ENCODE results near the gene ZMAT2.

Gene ZMAT2

GRCh38 chr5:140672455-140673186, 27.6 kb upstream of the ZMAT2 start:
- H3K9me3 ChIP-seq (ENCODE audit: insufficient read depth, low read length): no peaks in the 10 kb centered on the region
- no peak overlapping the region for H3K4me3 ChIP-seq (ENCODE audit: insufficient read length, low read depth)
- peaks cover 90% of the 10 kb centered on the region for H3K36me3 ChIP-seq (ENCODE audit: insufficient read depth, insufficient read length, low read length)
- no peaks in the 10 kb centered on the region for H3K27me3 ChIP-seq (ENCODE audit: insufficient read depth, insufficient read length)
- no peak for TF ChIP-seq YY1 (IDR thresholded peaks at IDR 0.05; ENCODE audit: insufficient read depth, insufficient read length)
- TF ChIP-seq ZNF274 (IDR thresholded peaks at IDR 0.05; ENCODE audit: low read depth, low read length): no peak
- TF ChIP-seq SUZ12 (IDR thresholded peaks at IDR 0.05; ENCODE audit: extremely low read depth, insufficient read depth, insufficient read length): no peak
- H3K9ac ChIP-seq (ENCODE audit: insufficient read length, low read depth): no peak overlapping the region
- DNase-seq (ENCODE audit: low read depth, low spot score): no peak
- H3K4me1 ChIP-seq (ENCODE audit: insufficient read depth, insufficient read length): no peaks in the 10 kb centered on the region

DNA sequence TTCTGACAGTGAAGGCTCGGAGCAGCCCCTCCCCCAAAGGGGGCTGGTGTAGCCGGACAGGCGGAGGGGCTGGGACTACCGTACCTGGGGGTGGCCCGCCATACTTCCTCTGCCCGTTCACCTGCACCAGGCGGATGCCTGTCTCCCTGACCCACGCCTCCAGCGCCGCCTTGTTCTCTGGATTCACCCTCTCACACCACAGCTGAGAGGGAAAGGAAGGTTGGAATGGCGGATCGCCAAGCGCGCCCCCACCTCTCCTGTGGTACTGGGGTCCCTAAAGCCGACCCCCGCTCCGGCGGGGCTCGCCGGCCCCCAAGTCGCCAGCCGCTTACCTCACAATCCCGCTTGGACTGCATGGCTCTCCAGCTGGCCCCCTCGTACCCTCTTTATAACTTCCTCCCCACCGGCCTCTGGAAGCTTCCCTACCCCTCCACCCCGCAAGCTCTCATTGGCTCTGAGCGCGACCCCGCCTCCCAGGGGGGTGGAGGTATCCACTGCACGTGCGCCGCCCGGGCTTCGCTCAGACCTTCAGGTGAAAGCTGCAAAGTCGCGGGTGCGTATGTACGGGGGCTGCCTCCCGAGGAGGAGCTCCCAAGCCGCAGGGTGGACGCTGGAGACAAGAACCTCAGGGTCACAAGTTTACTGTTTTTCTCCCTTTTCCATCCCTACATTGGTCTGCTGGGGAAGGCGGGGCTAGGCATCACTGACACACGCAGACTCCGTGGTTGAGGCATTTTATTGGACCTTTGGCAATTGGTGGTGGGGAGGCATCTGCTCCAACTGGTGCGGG, 26.9 kb upstream of the ZMAT2 start, which contains the start of gene DND1:
TSS of gene DND1 (minus strand) at position 390 of the 790 bp plus-strand sequence. CDS start at position 356, 34 bp downstream.
- H3K9ac ChIP-seq (ENCODE audit: insufficient read length, low read depth): no peak within 1 kb of the TSS
- no peak for DNase-seq (ENCODE audit: low read depth, low spot score)
- H3K4me3 ChIP-seq (ENCODE audit: insufficient read length, low read depth): no peak within 1 kb of the TSS
- H3K36me3 ChIP-seq (ENCODE audit: insufficient read depth, insufficient read length, low read length): peaks cover 87% of the 10 kb centered on the region
- H3K27me3 ChIP-seq (ENCODE audit: insufficient read depth, insufficient read length): no peaks in the 10 kb centered on the region
- H3K9me3 ChIP-seq (ENCODE audit: insufficient read depth, low read length): no peaks in the 10 kb centered on the region
- TF ChIP-seq SUZ12 (IDR thresholded peaks at IDR 0.05; ENCODE audit: extremely low read depth, insufficient read depth, insufficient read length): no peak
- TF ChIP-seq ZNF274 (IDR thresholded peaks at IDR 0.05; ENCODE audit: low read depth, low read length): no peak
- no peak for TF ChIP-seq YY1 (IDR thresholded peaks at IDR 0.05; ENCODE audit: insufficient read depth, insufficient read length)
- no peaks in the 10 kb centered on the region for H3K4me1 ChIP-seq (ENCODE audit: insufficient read depth, insufficient read length)

DNA sequence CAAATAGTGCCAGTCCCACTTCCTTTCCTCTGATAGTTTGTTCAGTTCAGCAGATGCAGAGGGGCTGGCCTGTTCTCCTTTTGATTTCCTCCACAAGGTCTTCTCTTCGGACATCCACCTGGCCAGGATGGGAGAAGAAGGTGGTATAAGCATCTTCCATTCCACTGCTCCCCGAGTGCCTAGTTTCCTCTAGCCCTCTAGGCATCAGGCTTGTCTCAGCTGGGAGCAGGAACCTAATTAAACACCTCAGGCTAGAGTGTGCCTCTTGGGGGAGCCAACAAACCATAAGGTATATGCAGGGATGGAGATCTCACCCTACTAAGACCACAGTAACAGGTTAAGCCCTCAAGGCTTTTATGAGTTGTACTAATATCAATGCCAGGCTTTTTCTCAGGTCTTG, 26.0 kb upstream of the ZMAT2 start:
- no peaks in the 10 kb centered on the region for H3K27me3 ChIP-seq (ENCODE audit: insufficient read depth, insufficient read length)
- no peak for DNase-seq (ENCODE audit: low read depth, low spot score)
- TF ChIP-seq ZNF274 (IDR thresholded peaks at IDR 0.05; ENCODE audit: low read depth, low read length) (no peak), SUZ12 (IDR thresholded peaks at IDR 0.05; ENCODE audit: extremely low read depth, insufficient read depth, insufficient read length) (no peak), YY1 (IDR thresholded peaks at IDR 0.05; ENCODE audit: insufficient read depth, insufficient read length) (no peak)
- no peaks in the 10 kb centered on the region for H3K9me3 ChIP-seq (ENCODE audit: insufficient read depth, low read length)
- no peaks in the 10 kb centered on the region for H3K4me1 ChIP-seq (ENCODE audit: insufficient read depth, insufficient read length)
- H3K9ac ChIP-seq (ENCODE audit: insufficient read length, low read depth): no peak overlapping the region
- no peak overlapping the region for H3K4me3 ChIP-seq (ENCODE audit: insufficient read length, low read depth)
- peaks cover 84% of the 10 kb centered on the region for H3K36me3 ChIP-seq (ENCODE audit: insufficient read depth, insufficient read length, low read length)

- Histone ChIP-seq H3K4me3 (ENCODE audit: insufficient read length, low read depth) (no peak overlapping the region), H3K27me3 (ENCODE audit: insufficient read depth, insufficient read length) (no peaks in the 10 kb centered on the region), H3K36me3 (ENCODE audit: insufficient read depth, insufficient read length, low read length) (peaks cover 84% of the 10 kb centered on the region), H3K9me3 (ENCODE audit: insufficient read depth, low read length) (no peaks in the 10 kb centered on the region), H3K9ac (ENCODE audit: insufficient read length, low read depth) (no peak overlapping the region), H3K4me1 (ENCODE audit: insufficient read depth, insufficient read length) (no peaks in the 10 kb centered on the region)
- DNase-seq (ENCODE audit: low read depth, low spot score): no peak
- TF ChIP-seq YY1 (IDR thresholded peaks at IDR 0.05; ENCODE audit: insufficient read depth, insufficient read length): no peak
- TF ChIP-seq ZNF274 (IDR thresholded peaks at IDR 0.05; ENCODE audit: low read depth, low read length): no peak
- no peak for TF ChIP-seq SUZ12 (IDR thresholded peaks at IDR 0.05; ENCODE audit: extremely low read depth, insufficient read depth, insufficient read length)
Measured at GRCh38 chr5:140674629-140675028, 25.6 kb upstream of the ZMAT2 start.

DNA sequence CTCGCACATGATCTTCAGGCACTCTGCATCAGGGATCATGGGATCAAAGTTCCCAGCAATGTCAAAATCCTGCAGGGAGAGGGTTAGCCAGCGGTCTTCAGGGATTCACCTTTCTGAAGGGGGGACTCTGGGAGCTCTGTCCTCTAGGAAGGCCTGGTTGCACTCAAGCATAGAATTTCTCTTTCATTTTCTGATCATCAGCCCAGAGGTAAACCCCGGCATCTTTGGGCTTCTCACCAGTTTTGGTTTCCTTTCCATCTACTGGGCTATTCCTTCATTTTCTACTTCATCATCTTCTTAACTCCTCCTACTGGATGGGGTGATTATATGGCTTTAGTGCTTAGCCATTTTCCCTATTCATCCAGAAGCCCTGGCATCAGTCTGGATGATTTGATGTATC, 22.3 kb upstream of the ZMAT2 start:
- H3K4me3 ChIP-seq (ENCODE audit: insufficient read length, low read depth): no peak overlapping the region
- H3K36me3 ChIP-seq (ENCODE audit: insufficient read depth, insufficient read length, low read length): peaks cover 78% of the 10 kb centered on the region
- no peaks in the 10 kb centered on the region for H3K4me1 ChIP-seq (ENCODE audit: insufficient read depth, insufficient read length)
- no peaks in the 10 kb centered on the region for H3K9me3 ChIP-seq (ENCODE audit: insufficient read depth, low read length)
- no peaks in the 10 kb centered on the region for H3K27me3 ChIP-seq (ENCODE audit: insufficient read depth, insufficient read length)
- H3K9ac ChIP-seq (ENCODE audit: insufficient read length, low read depth): no peak overlapping the region
- no peak for DNase-seq (ENCODE audit: low read depth, low spot score)
- TF ChIP-seq YY1 (IDR thresholded peaks at IDR 0.05; ENCODE audit: insufficient read depth, insufficient read length): no peak

DNA sequence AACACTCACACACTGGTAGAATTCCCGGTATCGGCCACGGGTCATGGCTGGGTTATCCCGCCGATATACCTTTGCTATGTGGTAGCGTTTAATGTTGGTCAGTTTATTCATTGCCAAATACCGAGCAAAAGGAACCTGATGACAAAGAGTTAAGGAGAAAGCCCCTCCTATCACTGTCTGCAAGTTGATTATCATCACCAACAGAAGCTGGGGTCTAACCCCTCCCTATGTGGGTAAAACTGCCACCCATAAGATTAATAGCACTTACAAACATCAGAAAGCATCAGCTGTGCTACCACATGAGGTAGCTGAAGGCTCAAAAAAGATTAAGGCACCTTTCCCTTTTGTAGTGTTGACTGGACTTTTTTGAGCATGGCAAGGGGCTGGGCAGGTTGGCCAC, 21.3 kb upstream of the ZMAT2 start:
- Histone ChIP-seq H3K4me3 (ENCODE audit: insufficient read length, low read depth) (no peak overlapping the region), H3K36me3 (ENCODE audit: insufficient read depth, insufficient read length, low read length) (peaks cover 76% of the 10 kb centered on the region), H3K27me3 (ENCODE audit: insufficient read depth, insufficient read length) (no peaks in the 10 kb centered on the region), H3K9me3 (ENCODE audit: insufficient read depth, low read length) (no peaks in the 10 kb centered on the region), H3K9ac (ENCODE audit: insufficient read length, low read depth) (no peak overlapping the region), H3K4me1 (ENCODE audit: insufficient read depth, insufficient read length) (no peaks in the 10 kb centered on the region)
- DNase-seq (ENCODE audit: low read depth, low spot score): no peak
- TF ChIP-seq SUZ12 (IDR thresholded peaks at IDR 0.05; ENCODE audit: extremely low read depth, insufficient read depth, insufficient read length): no peak
- TF ChIP-seq ZNF274 (IDR thresholded peaks at IDR 0.05; ENCODE audit: low read depth, low read length): no peak
- no peak for TF ChIP-seq YY1 (IDR thresholded peaks at IDR 0.05; ENCODE audit: insufficient read depth, insufficient read length)

DNA sequence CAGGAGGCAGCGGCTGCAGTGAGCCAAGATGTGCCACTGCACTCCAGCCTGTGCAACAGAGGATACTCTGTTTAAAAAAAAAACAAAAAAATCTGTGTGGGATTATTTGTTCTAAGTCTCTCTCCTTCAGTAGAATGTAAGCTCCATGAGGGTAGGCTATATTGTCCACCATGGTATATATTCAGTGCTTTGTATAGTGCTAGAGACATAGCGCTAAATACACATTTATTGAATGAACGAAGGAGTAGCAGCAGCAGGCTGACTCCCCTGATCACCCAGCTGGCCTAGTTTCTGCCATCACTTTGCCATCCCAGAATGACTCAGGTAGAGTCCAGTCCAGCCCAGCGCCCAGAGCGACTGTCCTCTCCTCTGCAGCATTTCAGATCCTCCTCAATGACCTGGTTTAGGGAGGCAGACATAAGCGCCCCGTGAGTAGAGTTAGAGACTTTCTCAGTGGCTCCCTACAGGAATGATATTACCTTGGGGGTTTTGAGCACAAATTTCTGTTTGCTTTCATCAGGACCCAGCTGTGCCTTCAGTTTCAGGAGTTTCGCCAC, 9.8 kb upstream of the ZMAT2 start:
- Histone ChIP-seq H3K9ac (ENCODE audit: insufficient read length, low read depth) (peak overlapping the region; percentile 94), H3K27me3 (ENCODE audit: insufficient read depth, insufficient read length) (no peaks in the 10 kb centered on the region), H3K4me1 (ENCODE audit: insufficient read depth, insufficient read length) (no peaks in the 10 kb centered on the region), H3K4me3 (ENCODE audit: insufficient read length, low read depth) (peak overlapping the region; percentile 87), H3K36me3 (ENCODE audit: insufficient read depth, insufficient read length, low read length) (peaks cover 50% of the 10 kb centered on the region), H3K9me3 (ENCODE audit: insufficient read depth, low read length) (no peaks in the 10 kb centered on the region)
- no peak for DNase-seq (ENCODE audit: low read depth, low spot score)
- TF ChIP-seq ZNF274 (IDR thresholded peaks at IDR 0.05; ENCODE audit: low read depth, low read length) (no peak), SUZ12 (IDR thresholded peaks at IDR 0.05; ENCODE audit: extremely low read depth, insufficient read depth, insufficient read length) (no peak), YY1 (IDR thresholded peaks at IDR 0.05; ENCODE audit: insufficient read depth, insufficient read length) (no peak)
